ENCODE measurements around the gene OR3A3. TPM values are rescaled to one million over a fixed set of nuclear protein-coding genes. Genes with fewer than 3 reads are reported as not detected.

Gene OR3A3
- total RNA-seq, 1 experiment from 2014 or later, result not detected

DNA sequence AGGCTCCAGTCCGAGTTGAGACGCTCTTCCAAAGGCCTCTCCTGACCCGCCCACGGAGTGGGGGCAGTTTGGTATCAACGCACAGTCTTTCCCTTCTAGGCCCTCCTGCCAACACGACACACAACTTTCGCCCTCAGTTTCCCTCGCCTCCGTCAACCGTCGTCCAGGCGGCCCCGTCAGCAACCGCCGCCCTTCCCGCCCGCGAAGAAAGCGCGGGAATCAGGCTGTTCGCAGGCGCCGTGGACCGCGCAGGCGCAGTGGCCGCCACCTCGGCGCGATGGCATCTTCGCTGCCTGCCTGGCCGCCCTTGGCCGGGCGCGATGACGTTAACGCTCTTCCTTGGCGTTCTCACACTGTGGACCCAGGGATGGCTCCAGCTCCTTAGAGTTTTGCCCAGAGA lies 60.4 kb downstream of the OR3A3 start, which contains the start of gene SPATA22:
TSS of gene SPATA22 (minus strand) at position 221 of the 400 bp plus-strand sequence. CDS start 2,494 bp downstream, outside the sequence.
- H2BK5ac ChIP-seq (ENCODE audit: insufficient read length, low read length), result no peak within 1 kb of the TSS
- H3K9ac ChIP-seq (ENCODE audit: extremely low read depth, insufficient read length, low read length), result no peak within 1 kb of the TSS
- H3K23ac ChIP-seq (ENCODE audit: insufficient read length, low read depth, low read length), result no peak within 1 kb of the TSS
- H3K27ac ChIP-seq (ENCODE audit: insufficient read length, low read depth, low read length), result no peak within 1 kb of the TSS
- H3K79me2 ChIP-seq (ENCODE audit: insufficient read depth, low read length), result no peaks in the 10 kb centered on the region
- no peaks in the 10 kb centered on the region for H4K20me1 ChIP-seq (ENCODE audit: control insufficient read depth, insufficient read depth, insufficient read length)
- Mint-ChIP-seq H3K9me3 (no peaks in the 10 kb centered on the region), H3K27ac (no peak within 1 kb of the TSS), H3K4me1 (peaks cover 13 to 19% of the 10 kb centered on the region in 2 experiments), H3K27me3 (ENCODE audit: low read depth) (no peaks in the 10 kb centered on the region), H3K4me3 (no peak within 1 kb of the TSS; a peak in 1 of 5 replicates), H3K36me3 (ENCODE audit: insufficient read depth in 1 of 3, low read depth in 3 of 3) (no peaks in the 10 kb centered on the region)
- no peak within 1 kb of the TSS for H3K4me2 ChIP-seq (ENCODE audit: insufficient read depth, insufficient read length, low read length)
- no peak within 1 kb of the TSS for H2BK12ac ChIP-seq (ENCODE audit: insufficient read length, low read depth, low read length)
- H2BK15ac ChIP-seq (ENCODE audit: low read depth, low read length), result no peak within 1 kb of the TSS
- no peak within 1 kb of the TSS for H4K91ac ChIP-seq (ENCODE audit: insufficient read length, low read depth, low read length)
- no peak within 1 kb of the TSS; the same call in none of the 2 replicates for H3K4ac ChIP-seq (ENCODE audit: low read depth, low read length)
- no peaks in the 10 kb centered on the region; the same call in 1 of the 2 replicates for H3K4me1 ChIP-seq (ENCODE audit: insufficient read depth, low read length)
- no peak within 1 kb of the TSS for H2BK120ac ChIP-seq (ENCODE audit: low read depth, low read length, poor library complexity, severe bottlenecking)
- no peak within 1 kb of the TSS for H2AFZ ChIP-seq (ENCODE audit: low read length)
- no peaks in the 10 kb centered on the region for H3K23me2 ChIP-seq (ENCODE audit: insufficient read length, low read depth, low read length, poor library complexity, severe bottlenecking)
- H3T11ph ChIP-seq (ENCODE audit: low read length), result no peak within 1 kb of the TSS
- H4K8ac ChIP-seq (replicated peaks; ENCODE audit: insufficient read length, low read depth, low read length), result no peak within 1 kb of the TSS
- H3K9me3 ChIP-seq (ENCODE audit: control insufficient read depth, low read depth, low read length), result no peaks in the 10 kb centered on the region
- no CpG with 5 or more reads among the region's 38 CpGs for WGBS (ENCODE audit: extremely low coverage, insufficient read length, low lambda C conversion rate)
- H4K5ac ChIP-seq (ENCODE audit: insufficient read length, low read depth, low read length), result no peak within 1 kb of the TSS
- no peak within 1 kb of the TSS for H2AK5ac ChIP-seq (ENCODE audit: insufficient read length, low read length)
- TF ChIP-seq, protein P1, sequence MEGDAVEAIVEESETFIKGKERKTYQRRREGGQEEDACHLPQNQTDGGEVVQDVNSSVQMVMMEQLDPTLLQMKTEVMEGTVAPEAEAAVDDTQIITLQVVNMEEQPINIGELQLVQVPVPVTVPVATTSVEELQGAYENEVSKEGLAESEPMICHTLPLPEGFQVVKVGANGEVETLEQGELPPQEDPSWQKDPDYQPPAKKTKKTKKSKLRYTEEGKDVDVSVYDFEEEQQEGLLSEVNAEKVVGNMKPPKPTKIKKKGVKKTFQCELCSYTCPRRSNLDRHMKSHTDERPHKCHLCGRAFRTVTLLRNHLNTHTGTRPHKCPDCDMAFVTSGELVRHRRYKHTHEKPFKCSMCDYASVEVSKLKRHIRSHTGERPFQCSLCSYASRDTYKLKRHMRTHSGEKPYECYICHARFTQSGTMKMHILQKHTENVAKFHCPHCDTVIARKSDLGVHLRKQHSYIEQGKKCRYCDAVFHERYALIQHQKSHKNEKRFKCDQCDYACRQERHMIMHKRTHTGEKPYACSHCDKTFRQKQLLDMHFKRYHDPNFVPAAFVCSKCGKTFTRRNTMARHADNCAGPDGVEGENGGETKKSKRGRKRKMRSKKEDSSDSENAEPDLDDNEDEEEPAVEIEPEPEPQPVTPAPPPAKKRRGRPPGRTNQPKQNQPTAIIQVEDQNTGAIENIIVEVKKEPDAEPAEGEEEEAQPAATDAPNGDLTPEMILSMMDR (conservative IDR thresholded peaks at IDR 0.05), result no peak
- no peak within 1 kb of the TSS for H3K56ac ChIP-seq (ENCODE audit: insufficient read length, low read depth, low read length)
- no peak within 1 kb of the TSS for H2BK20ac ChIP-seq (ENCODE audit: low read depth, low read length, poor library complexity, severe bottlenecking)
- no peaks in the 10 kb centered on the region for H3K79me1 ChIP-seq (ENCODE audit: insufficient read depth, low read depth, low read length, poor library complexity, severe bottlenecking)
- no peak for DNase-seq
- H3K27me3 ChIP-seq (ENCODE audit: insufficient read depth, low read length), result no peaks in the 10 kb centered on the region
- H3K14ac ChIP-seq (ENCODE audit: insufficient read depth, low read length), result no peak within 1 kb of the TSS
- no peak within 1 kb of the TSS for H3K18ac ChIP-seq (ENCODE audit: insufficient read length, low read depth, low read length)
